ENCODE data around the gene KRTAP4-9. TPM values are rescaled to one million over a fixed set of nuclear protein-coding genes. Genes with fewer than 3 reads are reported as not detected.
"Not testable (repeated sequence)": the region's sequence is repeated elsewhere in the genome, so short reads cannot be mapped to it uniquely, and the experiment has no call there.

KRTAP4-9 gene
- total RNA-seq, 1 donor: not detected

GRCh38 chr17:41121742-41122141 lies 16.6 kb downstream of the KRTAP4-9 start:
- H3K9me3 ChIP-seq (ENCODE audit: low read depth, low read length): no peaks in the 10 kb centered on the region
- no peaks in the 10 kb centered on the region for H3K79me2 ChIP-seq (ENCODE audit: insufficient read depth, low read length)
- no peaks in the 10 kb centered on the region for H4K20me1 ChIP-seq (ENCODE audit: insufficient read depth, low read length)
- no peaks in the 10 kb centered on the region for H3K36me3 ChIP-seq (ENCODE audit: insufficient read depth, low read length)
- peaks cover 22% of the 10 kb centered on the region for H3K4me1 ChIP-seq (ENCODE audit: insufficient read depth, low read length)
- H3K4me3 ChIP-seq (ENCODE audit: insufficient read depth, low read length): no peak overlapping the region
- no peaks in the 10 kb centered on the region for H3K27me3 ChIP-seq (ENCODE audit: insufficient read depth, low read length)
- H3K27ac ChIP-seq (ENCODE audit: low read depth, low read length): no peak overlapping the region
- DNase-seq (ENCODE audit: insufficient read length, low spot score, missing footprints): no peak
- no peak for TF ChIP-seq CTCF (IDR thresholded peaks at IDR 0.05; ENCODE audit: extremely low read depth, low read depth, low read length)
- no peak overlapping the region for H3K4me2 ChIP-seq (ENCODE audit: insufficient read depth, low read length)
- no peak overlapping the region for H2AFZ ChIP-seq (ENCODE audit: low read length)

GRCh38 chr17:41123292-41123990 lies 18.3 kb downstream of the KRTAP4-9 start:
- not testable (repeated sequence) for H3K27me3 ChIP-seq (ENCODE audit: insufficient read depth, low read length); H4K20me1 ChIP-seq (ENCODE audit: insufficient read depth, low read length); H2AFZ ChIP-seq (ENCODE audit: low read length); H3K27ac ChIP-seq (ENCODE audit: low read depth, low read length); H3K9me3 ChIP-seq (ENCODE audit: low read depth, low read length); H3K4me2 ChIP-seq (ENCODE audit: insufficient read depth, low read length); DNase-seq (ENCODE audit: insufficient read length, low spot score, missing footprints); H3K79me2 ChIP-seq (ENCODE audit: insufficient read depth, low read length); H3K36me3 ChIP-seq (ENCODE audit: insufficient read depth, low read length); H3K4me3 ChIP-seq (ENCODE audit: insufficient read depth, low read length)
- peaks cover 17% of the 10 kb centered on the region for H3K4me1 ChIP-seq (ENCODE audit: insufficient read depth, low read length)

- not testable (repeated sequence) for H4K20me1 ChIP-seq (ENCODE audit: insufficient read depth, low read length); H2AFZ ChIP-seq (ENCODE audit: low read length); H3K4me3 ChIP-seq (ENCODE audit: insufficient read depth, low read length); H3K79me2 ChIP-seq (ENCODE audit: insufficient read depth, low read length); DNase-seq (ENCODE audit: insufficient read length, low spot score, missing footprints); H3K36me3 ChIP-seq (ENCODE audit: insufficient read depth, low read length); H3K9me3 ChIP-seq (ENCODE audit: low read depth, low read length); H3K27ac ChIP-seq (ENCODE audit: low read depth, low read length); H3K27me3 ChIP-seq (ENCODE audit: insufficient read depth, low read length); H3K4me2 ChIP-seq (ENCODE audit: insufficient read depth, low read length)
- peaks cover 12% of the 10 kb centered on the region for H3K4me1 ChIP-seq (ENCODE audit: insufficient read depth, low read length)
These were observed 18.8 kb downstream of the KRTAP4-9 start, which contains the start of gene KRTAP4-12 for GRCh38 chr17:41123991-41124371. TSS of gene KRTAP4-12 (minus strand) at chr17:41124182. CDS start at chr17:41124122, 60 bp downstream.

- Histone ChIP-seq H3K4me2 (ENCODE audit: insufficient read depth, low read length) (no peak overlapping the region), H3K79me2 (ENCODE audit: insufficient read depth, low read length) (no peaks in the 10 kb centered on the region), H3K4me3 (ENCODE audit: insufficient read depth, low read length) (no peak overlapping the region), H3K4me1 (ENCODE audit: insufficient read depth, low read length) (peaks cover 9% of the 10 kb centered on the region), H2AFZ (ENCODE audit: low read length) (no peak overlapping the region), H3K27ac (ENCODE audit: low read depth, low read length) (no peak overlapping the region), H3K36me3 (ENCODE audit: insufficient read depth, low read length) (no peaks in the 10 kb centered on the region), H3K27me3 (ENCODE audit: insufficient read depth, low read length) (no peaks in the 10 kb centered on the region), H3K9me3 (ENCODE audit: low read depth, low read length) (no peaks in the 10 kb centered on the region), H4K20me1 (ENCODE audit: insufficient read depth, low read length) (no peaks in the 10 kb centered on the region)
- DNase-seq (ENCODE audit: insufficient read length, low spot score, missing footprints): no peak
- TF ChIP-seq CTCF (IDR thresholded peaks at IDR 0.05; ENCODE audit: extremely low read depth, low read depth, low read length): no peak
These were observed 19.9 kb downstream of the KRTAP4-9 start for GRCh38 chr17:41125064-41125463.

GRCh38 chr17:41126412-41126811 lies 21.2 kb downstream of the KRTAP4-9 start:
- peaks cover 9% of the 10 kb centered on the region for H3K4me1 ChIP-seq (ENCODE audit: insufficient read depth, low read length)
- no peak for TF ChIP-seq CTCF (IDR thresholded peaks at IDR 0.05; ENCODE audit: extremely low read depth, low read depth, low read length)
- no peaks in the 10 kb centered on the region for H4K20me1 ChIP-seq (ENCODE audit: insufficient read depth, low read length)
- no peak overlapping the region for H3K4me3 ChIP-seq (ENCODE audit: insufficient read depth, low read length)
- H3K27me3 ChIP-seq (ENCODE audit: insufficient read depth, low read length): no peaks in the 10 kb centered on the region
- no peaks in the 10 kb centered on the region for H3K9me3 ChIP-seq (ENCODE audit: low read depth, low read length)
- no peak for DNase-seq (ENCODE audit: insufficient read length, low spot score, missing footprints)
- no peak overlapping the region for H2AFZ ChIP-seq (ENCODE audit: low read length)
- no peak overlapping the region for H3K4me2 ChIP-seq (ENCODE audit: insufficient read depth, low read length)
- H3K36me3 ChIP-seq (ENCODE audit: insufficient read depth, low read length): no peaks in the 10 kb centered on the region
- H3K27ac ChIP-seq (ENCODE audit: low read depth, low read length): no peak overlapping the region
- no peaks in the 10 kb centered on the region for H3K79me2 ChIP-seq (ENCODE audit: insufficient read depth, low read length)

Data from osteoblast (primary cell).